Psoas muscle (tissue), 8 donors: ENCODE results near the gene BMPER. TPM values are rescaled to one million over a fixed set of nuclear protein-coding genes. Genes with fewer than 3 reads are reported as not detected.
A peak's percentile ranks its signal among the peaks of the same experiment; 100 is the strongest.

Experiments used
- ATAC-seq, 4 donors: fragments of 200-7000 bp; cut with Tn5 transposase; one replicate each; pipeline ENCODE4 v1.9.1; 2020; ENCODE audit warnings: moderate library complexity in 3 of 4, mild to moderate bottlenecking in 2 of 4
- DNase-seq, 2 donors: peaks; one replicate each; pipeline ENCODE4 v3.0.0-alpha.2; 2020
- H3K27ac ChIP-seq: fragments of 200-600 bp; one replicate; pipeline ENCODE4 v1.8.0; 2022
- H3K27me3 ChIP-seq, 3 donors: fragments of 200-600 bp in 1 of 3; one replicate each; pipeline versions ENCODE4 v1.6.1 to v1.8.0; 2013 to 2022; ENCODE audit warnings: low read length in 2 of 3, mild to moderate bottlenecking in 2 of 3, moderate library complexity in 1 of 3; ENCODE audit not compliant: insufficient read depth in 3 of 3
- H3K36me3 ChIP-seq, 2 donors: fragments of 200-600 bp in 1 of 2; one replicate each; pipeline versions ENCODE4 v1.6.1 to v1.8.0; 2013 to 2022; ENCODE audit warnings: low read depth in 1 of 2, mild to moderate bottlenecking in 1 of 2, moderate library complexity in 1 of 2; ENCODE audit not compliant: insufficient read depth in 1 of 2
- H3K4me1 ChIP-seq: fragments of 200-600 bp; one replicate; pipeline ENCODE4 v1.8.0; 2022
- H3K4me3 ChIP-seq: fragments of 200-600 bp; one replicate; pipeline ENCODE4 v1.8.0; 2022; ENCODE audit warnings: mild to moderate bottlenecking
- H3K9me3 ChIP-seq: fragments of 200-600 bp; one replicate; pipeline ENCODE4 v1.8.0; 2022
- CTCF ChIP-seq: fragments of 200-600 bp; IDR thresholded peaks from one replicate; pipeline ENCODE4 v1.8.0; 2022; ENCODE audit warnings: antibody characterized with exemption
- WGBS, 3 donors: extraction: QIAGEN DNeasy Blood & Tissue Kit; methylation state at CpG; one replicate each; pipeline versions ENCODE4 v1.1.6 to v1.1.7; 2013; 5-methylcytosine and 5-hydroxymethylcytosine counted together
- intact Hi-C, 2 donors: fragments of 100-400 bp; cut with DNase I; formaldehyde crosslinking; loops; one replicate each; pipeline versions ENCODE4 v1.11.0 to v1.14.2; 2022
- polyA plus RNA-seq, 3 donors: library from polyadenylated mRNA; stranded (reverse); fragments of 200-250 nt; gene quantifications; one replicate each; pipeline ENCODE4 v1.2.3, GENCODE V29; 2013
- total RNA-seq, 4 donors: library from RNA; stranded (reverse); fragmentation: NEBNext Ultra II Directional in 2 of 4; extraction: Animal tissue kit (Norgen Biotek cat#: 25700) in 2 of 4; gene quantifications; one replicate each; pipeline versions ENCODE4 v1.2.1 to v1.2.4, GENCODE V29; 2021 to 2023
- donor health status: healthy with polysubstance abuse.
- donor health status: DM: no; HTN: no; CAD: no; lungs with moderate emphysema.
- donor health status: Bipolar disorder and iron deficiency.
- donor health status: healthy.
- donor health status: DM: yes; HTN: yes; CAD: no.
- donor health status: DM: no; HTN: no; CAD: no.
- donor health status: DM: no; HTN: no; CAD: no.
- donor health status: DM: yes; HTN: yes; CAD: no.

The BMPER gene
- total and polyA plus RNA-seq, 7 donors, result 1.0 to 7.6 (median 2.4) TPM

- no peak for TF ChIP-seq CTCF
- H3K27ac ChIP-seq, result peak overlapping the region; percentile 33
- no peaks in the 10 kb centered on the region for H3K36me3 ChIP-seq
Observed at GRCh38 chr7:33921216-33921938, 16.0 kb downstream of the BMPER start.

GRCh38 chr7:33922820-33923219 lies 17.5 kb downstream of the BMPER start:
- Histone ChIP-seq H3K36me3 (no peaks in the 10 kb centered on the region), H3K27ac (no peak overlapping the region), H3K4me3 (no peak overlapping the region), H3K27me3 (no peaks in the 10 kb centered on the region), H3K9me3 (no peaks in the 10 kb centered on the region), H3K4me1 (peaks cover 8% of the 10 kb centered on the region)
- intact Hi-C loops, result no loop called here
- ATAC-seq (peak; percentile 52 to 74 (median 68)), DNase-seq (peak; percentile 45 to 79)
- TF ChIP-seq CTCF, result no peak
- 84 to 89% (median 88%) methylated on average over 2 of the region's 2 CpGs for WGBS, 3 donors

More at GRCh38 chr7:33921216-33921938, 16.0 kb downstream of the BMPER start:
- DNase-seq (peak; percentile 55 to 85), ATAC-seq (peak; percentile 42 to 65 (median 50))
- H3K4me3 ChIP-seq, result no peak overlapping the region
- H3K4me1 ChIP-seq, result peaks cover 16% of the 10 kb centered on the region
- 44 to 57% (median 49%) methylated on average over 17 of the region's 17 CpGs for WGBS, 3 donors
- H3K27me3 ChIP-seq, result no peaks in the 10 kb centered on the region
- intact Hi-C loops, result no loop called here
- no peaks in the 10 kb centered on the region for H3K9me3 ChIP-seq

- TF ChIP-seq CTCF, result no peak
- intact Hi-C loops, result no loop called here
- WGBS, 3 donors, result 92 to 98% (median 94%) methylated on average over 5 of the region's 5 CpGs
Observed at GRCh38 chr7:33923440-33924229, 18.3 kb downstream of the BMPER start.

GRCh38 chr7:33926535-33926934 lies 21.2 kb downstream of the BMPER start:
- 71 to 82% (median 79%) methylated on average over 3 of the region's 3 CpGs for WGBS, 3 donors
- Histone ChIP-seq H3K4me1 (no peaks in the 10 kb centered on the region), H3K9me3 (no peaks in the 10 kb centered on the region), H3K4me3 (no peak overlapping the region), H3K27ac (no peak overlapping the region), H3K36me3 (no peaks in the 10 kb centered on the region), H3K27me3 (no peaks in the 10 kb centered on the region)
- peak in 2 of 4 donors; percentile 31 to 35 for ATAC-seq
- intact Hi-C loops, result no loop called here
- no peak for DNase-seq
- TF ChIP-seq CTCF, result no peak

More at GRCh38 chr7:33923440-33924229, 18.3 kb downstream of the BMPER start:
- no peaks in the 10 kb centered on the region for H3K9me3 ChIP-seq
- no peak for ATAC-seq
- no peak overlapping the region for H3K27ac ChIP-seq
- no peak overlapping the region for H3K4me3 ChIP-seq
- no peaks in the 10 kb centered on the region for H3K36me3 ChIP-seq
- DNase-seq, result no peak
- no peaks in the 10 kb centered on the region for H3K4me1 ChIP-seq
- no peaks in the 10 kb centered on the region for H3K27me3 ChIP-seq
